22Rv1 (cell line): ENCODE data around the gene PDZRN3.
"Not testable (repeated sequence)": the region's sequence is repeated elsewhere in the genome, so short reads cannot be mapped to it uniquely, and the experiment has no call there.

Experiments used
- H3K27ac ChIP-seq: fragments of 450-650 bp; 2 replicates; pipeline ENCODE4 v1.5.1; 2017
- ZFX ChIP-seq: fragments of 450-650 bp; IDR thresholded peaks from 2 replicates; pipeline ENCODE4 v1.6.1; 2017; ENCODE audit warnings: antibody characterized with exemption, borderline replicate concordance
- TF ChIP-seq, protein P1 (sequence below): fragments of 450-650 bp; IDR thresholded peaks from 2 replicates; pipeline ENCODE4 v1.5.1; 2017; ENCODE audit warnings: mild to moderate bottlenecking

The PDZRN3 gene

DNA sequence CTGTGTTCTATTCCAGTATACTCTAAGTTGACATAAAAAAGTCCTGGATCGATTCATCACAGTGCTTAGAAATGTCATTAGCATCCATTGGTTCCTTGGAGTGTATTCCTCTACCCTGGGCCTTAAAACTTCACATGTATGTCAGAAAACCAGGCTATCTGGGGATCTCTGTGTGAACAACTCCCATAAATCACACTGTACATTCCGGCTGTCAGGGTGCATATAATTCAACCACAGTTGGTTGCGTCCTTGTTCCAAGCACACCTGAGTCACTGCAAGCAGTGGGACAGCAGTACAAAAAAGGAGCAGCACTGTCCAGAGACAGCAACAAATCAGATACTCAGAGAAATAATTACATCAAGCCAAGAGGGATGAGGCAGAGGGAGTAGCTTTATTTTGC lies 52.4 kb downstream of the PDZRN3 start:
- no peak overlapping the region for H3K27ac ChIP-seq
- TF ChIP-seq, protein P1, sequence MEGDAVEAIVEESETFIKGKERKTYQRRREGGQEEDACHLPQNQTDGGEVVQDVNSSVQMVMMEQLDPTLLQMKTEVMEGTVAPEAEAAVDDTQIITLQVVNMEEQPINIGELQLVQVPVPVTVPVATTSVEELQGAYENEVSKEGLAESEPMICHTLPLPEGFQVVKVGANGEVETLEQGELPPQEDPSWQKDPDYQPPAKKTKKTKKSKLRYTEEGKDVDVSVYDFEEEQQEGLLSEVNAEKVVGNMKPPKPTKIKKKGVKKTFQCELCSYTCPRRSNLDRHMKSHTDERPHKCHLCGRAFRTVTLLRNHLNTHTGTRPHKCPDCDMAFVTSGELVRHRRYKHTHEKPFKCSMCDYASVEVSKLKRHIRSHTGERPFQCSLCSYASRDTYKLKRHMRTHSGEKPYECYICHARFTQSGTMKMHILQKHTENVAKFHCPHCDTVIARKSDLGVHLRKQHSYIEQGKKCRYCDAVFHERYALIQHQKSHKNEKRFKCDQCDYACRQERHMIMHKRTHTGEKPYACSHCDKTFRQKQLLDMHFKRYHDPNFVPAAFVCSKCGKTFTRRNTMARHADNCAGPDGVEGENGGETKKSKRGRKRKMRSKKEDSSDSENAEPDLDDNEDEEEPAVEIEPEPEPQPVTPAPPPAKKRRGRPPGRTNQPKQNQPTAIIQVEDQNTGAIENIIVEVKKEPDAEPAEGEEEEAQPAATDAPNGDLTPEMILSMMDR = no peak
- TF ChIP-seq ZFX = no peak

DNA sequence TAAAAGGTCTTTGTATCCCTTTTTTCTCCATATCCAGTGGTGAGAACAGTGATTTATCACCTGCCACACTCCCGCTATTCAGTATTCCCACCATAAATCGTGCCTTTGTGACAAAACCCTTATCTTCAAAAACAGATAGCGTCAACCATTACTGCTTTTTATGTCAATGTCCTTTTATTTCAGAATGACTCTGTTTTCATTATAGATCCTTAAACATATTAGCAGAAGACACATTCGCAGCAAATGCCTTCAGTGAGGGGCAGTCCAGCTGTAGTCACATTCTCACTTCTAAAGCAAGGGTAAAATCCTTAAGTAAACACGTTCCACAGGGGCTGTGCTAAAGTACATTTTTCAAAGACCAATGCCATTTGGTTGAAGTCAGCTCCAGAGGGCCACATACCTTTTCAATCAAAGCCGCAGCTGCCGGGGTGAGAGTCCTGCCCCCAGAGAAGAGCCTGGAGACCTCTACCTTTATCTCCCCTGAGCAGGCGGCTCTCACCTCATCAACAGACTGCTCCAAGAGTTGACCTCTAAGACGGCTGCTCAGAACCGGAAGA lies 53.4 kb downstream of the PDZRN3 start:
- no peak overlapping the region for H3K27ac ChIP-seq
- TF ChIP-seq, protein P1 = no peak
- no peak for TF ChIP-seq ZFX

DNA sequence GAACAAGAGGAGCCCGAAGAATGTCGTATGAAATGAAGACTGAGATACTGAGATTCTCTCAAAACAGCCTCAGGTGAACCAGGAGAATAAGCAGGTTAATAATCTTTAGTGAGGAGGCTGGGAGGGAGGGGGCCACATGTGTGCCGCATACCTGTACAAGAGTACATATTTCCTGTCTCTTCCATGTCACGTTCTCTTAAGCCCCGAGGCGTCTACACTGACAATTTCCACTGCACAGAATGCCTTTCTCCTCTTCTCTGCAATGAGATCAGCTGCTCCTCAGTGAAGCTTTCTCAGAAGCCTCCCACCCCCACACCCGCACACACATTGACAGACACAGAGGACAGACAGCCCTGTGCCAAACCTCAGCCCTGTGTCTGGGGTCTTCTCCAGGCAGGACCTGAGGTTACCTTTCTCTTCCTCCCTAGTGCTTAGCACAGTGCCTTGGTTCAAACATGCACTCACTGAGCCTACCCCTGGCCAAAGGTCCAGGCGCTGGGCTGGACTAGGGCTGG lies 55.4 kb downstream of the PDZRN3 start:
- TF ChIP-seq, protein P1 = no peak
- no peak for TF ChIP-seq ZFX

DNA sequence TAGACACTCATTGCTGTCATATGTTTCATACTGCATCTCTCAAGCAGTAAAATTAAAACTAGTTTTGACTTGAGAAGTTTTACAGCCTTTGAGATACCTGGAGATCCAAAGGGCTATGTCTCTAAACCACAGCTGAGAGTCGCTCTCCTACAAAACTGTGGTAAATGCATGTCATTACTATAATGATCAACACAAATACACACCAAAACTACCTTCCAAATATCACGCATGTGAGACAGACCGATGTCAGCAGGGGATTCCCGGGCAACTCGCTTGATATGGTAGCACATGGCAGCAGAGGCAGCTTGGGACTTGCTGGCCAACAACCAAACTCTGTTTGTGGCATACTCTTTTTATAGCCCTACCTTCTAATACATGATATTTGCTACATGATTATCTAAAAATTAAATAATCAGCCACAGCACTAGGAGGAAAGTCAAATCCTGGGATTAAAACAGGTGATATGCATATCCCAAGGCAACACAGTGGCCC lies 56.3 kb downstream of the PDZRN3 start:
- TF ChIP-seq ZFX = no peak
- TF ChIP-seq, protein P1 = no peak
- no peak overlapping the region for H3K27ac ChIP-seq

More for the DNA sequence above, 55.4 kb downstream of the PDZRN3 start:
- no peak overlapping the region for H3K27ac ChIP-seq

DNA sequence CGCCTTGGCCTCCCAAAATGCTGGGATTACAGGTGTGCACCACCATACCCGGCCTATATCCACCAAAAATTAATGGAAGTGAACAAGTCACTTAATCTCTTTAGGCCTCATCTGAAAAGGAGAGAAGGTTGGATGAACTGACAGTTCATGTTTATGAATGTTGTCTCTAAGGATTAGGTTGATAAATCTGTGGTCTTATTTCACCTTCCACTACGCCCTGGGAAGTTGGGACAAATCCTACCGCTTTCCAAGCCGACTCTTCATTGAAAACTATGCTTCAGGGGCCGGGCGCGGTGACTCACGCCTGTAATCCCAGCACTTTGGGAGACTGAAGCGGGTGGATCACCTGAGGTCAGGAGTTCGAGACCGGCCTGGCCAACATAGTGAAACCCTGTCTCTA lies 59.4 kb downstream of the PDZRN3 start:
- H3K27ac ChIP-seq = not testable (repeated sequence)

DNA sequence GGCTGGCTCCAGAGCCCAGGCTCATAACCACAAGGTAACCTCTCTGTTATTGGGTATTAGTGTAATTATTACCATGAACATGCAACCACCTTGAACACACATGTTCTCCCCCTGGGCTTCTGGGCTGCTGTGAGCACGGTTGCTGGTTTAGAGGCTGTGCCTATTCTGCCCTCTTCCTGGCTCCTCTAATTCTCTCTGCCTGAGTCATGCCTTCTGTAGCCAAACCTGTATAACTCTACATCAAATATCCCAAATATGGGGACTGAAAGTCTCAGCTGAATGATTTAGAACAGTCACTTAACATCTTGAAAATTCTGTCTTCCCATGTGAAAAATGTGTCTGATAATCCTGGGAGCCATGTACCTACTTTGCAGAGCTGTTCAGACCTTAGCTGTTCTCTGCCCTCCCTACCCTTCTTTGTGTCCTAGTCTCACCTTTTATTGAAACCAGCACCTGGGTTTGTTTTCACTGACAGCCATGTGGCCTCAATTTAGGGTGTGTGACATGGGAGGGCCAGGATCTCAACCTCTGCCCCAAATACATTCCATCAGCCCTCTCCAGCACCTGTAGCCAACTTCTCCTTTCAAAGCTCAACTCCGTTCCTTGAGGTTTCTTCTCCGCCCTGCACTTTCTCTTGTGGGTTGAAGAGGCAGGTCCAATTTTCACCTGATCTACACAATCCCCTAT lies 60.7 kb downstream of the PDZRN3 start:
- TF ChIP-seq, protein P1 = no peak
- no peak for TF ChIP-seq ZFX
- H3K27ac ChIP-seq = no peak overlapping the region

DNA sequence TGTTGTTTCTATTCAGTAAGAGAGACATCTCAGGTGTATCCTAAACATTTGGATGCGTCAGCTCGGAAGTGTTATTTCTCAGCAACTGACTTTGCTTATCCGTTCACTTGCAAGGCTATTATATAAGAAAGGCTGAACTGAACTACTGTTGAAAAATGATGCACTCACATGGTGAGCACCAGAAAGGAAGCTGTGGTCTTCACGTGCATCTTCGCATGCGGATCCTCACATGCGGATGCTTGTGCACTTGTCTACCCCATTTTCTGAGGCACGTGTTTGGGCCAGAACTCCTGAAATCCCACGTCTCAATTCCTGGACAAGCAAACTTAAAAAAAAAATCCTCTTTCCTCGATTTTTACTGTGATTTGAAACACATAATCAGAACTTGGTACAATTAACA lies 63.2 kb downstream of the PDZRN3 start:
- no peak overlapping the region for H3K27ac ChIP-seq

More for the DNA sequence above, 63.2 kb downstream of the PDZRN3 start:
- TF ChIP-seq, protein P1 = no peak
- no peak for TF ChIP-seq ZFX
